ENCODE results near the gene CCDC188.

DNA sequence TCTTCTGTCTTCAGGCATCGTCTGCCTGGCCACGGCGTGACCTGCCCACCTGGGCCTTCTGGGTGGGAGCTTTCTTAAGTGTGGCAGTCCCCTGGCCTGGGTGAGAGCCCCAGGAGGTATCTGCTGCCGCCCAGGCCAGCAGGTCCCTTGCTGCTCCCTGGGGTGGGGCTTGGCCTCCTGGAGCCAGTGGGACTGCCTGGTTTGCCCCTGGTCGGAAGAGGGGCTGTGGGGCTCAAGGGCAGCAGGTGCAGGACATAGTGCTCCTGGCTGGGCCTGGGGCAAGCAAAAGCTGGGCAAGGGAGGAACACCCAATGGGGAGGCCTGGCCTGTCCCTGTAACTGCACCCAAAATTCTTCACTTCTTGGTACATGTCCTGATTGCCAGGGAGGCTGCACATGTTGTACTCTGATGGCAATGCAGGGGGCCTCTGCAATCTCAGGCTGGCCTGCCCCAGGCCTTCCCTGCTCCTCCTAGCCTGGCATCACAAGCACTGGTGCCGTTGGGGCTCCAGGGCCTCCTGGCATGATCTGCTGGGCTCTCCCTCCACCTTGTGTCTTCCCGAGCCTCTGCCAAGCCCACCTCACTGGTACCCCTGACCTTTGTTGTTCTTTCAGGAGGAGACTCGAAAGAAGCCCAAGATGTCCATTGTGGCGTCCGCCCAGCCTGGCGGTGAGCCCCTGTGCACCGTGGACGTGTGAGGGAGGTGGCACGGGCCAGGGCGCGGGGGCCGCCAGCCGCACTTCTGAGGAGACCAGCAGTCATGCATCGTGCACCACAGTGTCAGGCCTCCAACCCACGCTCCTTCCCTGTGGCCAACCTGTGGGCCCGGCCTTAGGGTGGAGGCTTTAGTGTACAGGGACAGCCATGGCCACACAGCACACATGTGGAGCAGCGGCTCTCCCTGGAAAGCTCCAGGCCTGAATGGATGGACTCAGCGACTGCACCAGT lies 41.2 kb downstream of the CCDC188 start:
- TF ChIP-seq PHF8 (CRISPR knock-in tag; IDR thresholded peaks at IDR 0.05) (no peak), YY1 (IDR thresholded peaks at IDR 0.05; ENCODE audit: insufficient read depth, insufficient replicate concordance, low read depth, low read length) (no peak), JUN (CRISPR knock-in tag; IDR thresholded peaks at IDR 0.05) (no peak), ZBTB3 (CRISPR knock-in tag; IDR thresholded peaks at IDR 0.05; ENCODE audit: borderline replicate concordance, low read depth) (no peak), GTF2F1 (IDR thresholded peaks at IDR 0.05; ENCODE audit: low read length) (no peak), ZNF547 (CRISPR knock-in tag; IDR thresholded peaks at IDR 0.05) (no peak), NR2C2 (CRISPR knock-in tag; IDR thresholded peaks at IDR 0.05; ENCODE audit: borderline replicate concordance) (no peak)
- TF ChIP-seq, protein P1, sequence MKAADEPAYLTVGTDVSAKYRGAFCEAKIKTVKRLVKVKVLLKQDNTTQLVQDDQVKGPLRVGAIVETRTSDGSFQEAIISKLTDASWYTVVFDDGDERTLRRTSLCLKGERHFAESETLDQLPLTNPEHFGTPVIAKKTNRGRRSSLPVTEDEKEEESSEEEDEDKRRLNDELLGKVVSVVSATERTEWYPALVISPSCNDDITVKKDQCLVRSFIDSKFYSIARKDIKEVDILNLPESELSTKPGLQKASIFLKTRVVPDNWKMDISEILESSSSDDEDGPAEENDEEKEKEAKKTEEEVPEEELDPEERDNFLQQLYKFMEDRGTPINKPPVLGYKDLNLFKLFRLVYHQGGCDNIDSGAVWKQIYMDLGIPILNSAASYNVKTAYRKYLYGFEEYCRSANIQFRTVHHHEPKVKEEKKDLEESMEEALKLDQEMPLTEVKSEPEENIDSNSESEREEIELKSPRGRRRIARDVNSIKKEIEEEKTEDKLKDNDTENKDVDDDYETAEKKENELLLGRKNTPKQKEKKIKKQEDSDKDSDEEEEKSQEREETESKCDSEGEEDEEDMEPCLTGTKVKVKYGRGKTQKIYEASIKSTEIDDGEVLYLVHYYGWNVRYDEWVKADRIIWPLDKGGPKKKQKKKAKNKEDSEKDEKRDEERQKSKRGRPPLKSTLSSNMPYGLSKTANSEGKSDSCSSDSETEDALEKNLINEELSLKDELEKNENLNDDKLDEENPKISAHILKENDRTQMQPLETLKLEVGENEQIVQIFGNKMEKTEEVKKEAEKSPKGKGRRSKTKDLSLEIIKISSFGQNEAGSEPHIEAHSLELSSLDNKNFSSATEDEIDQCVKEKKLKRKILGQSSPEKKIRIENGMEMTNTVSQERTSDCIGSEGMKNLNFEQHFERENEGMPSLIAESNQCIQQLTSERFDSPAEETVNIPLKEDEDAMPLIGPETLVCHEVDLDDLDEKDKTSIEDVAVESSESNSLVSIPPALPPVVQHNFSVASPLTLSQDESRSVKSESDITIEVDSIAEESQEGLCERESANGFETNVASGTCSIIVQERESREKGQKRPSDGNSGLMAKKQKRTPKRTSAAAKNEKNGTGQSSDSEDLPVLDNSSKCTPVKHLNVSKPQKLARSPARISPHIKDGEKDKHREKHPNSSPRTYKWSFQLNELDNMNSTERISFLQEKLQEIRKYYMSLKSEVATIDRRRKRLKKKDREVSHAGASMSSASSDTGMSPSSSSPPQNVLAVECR (CRISPR knock-in tag; IDR thresholded peaks at IDR 0.05; ENCODE audit: borderline replicate concordance): no peak
- TF ChIP-seq, protein P2, sequence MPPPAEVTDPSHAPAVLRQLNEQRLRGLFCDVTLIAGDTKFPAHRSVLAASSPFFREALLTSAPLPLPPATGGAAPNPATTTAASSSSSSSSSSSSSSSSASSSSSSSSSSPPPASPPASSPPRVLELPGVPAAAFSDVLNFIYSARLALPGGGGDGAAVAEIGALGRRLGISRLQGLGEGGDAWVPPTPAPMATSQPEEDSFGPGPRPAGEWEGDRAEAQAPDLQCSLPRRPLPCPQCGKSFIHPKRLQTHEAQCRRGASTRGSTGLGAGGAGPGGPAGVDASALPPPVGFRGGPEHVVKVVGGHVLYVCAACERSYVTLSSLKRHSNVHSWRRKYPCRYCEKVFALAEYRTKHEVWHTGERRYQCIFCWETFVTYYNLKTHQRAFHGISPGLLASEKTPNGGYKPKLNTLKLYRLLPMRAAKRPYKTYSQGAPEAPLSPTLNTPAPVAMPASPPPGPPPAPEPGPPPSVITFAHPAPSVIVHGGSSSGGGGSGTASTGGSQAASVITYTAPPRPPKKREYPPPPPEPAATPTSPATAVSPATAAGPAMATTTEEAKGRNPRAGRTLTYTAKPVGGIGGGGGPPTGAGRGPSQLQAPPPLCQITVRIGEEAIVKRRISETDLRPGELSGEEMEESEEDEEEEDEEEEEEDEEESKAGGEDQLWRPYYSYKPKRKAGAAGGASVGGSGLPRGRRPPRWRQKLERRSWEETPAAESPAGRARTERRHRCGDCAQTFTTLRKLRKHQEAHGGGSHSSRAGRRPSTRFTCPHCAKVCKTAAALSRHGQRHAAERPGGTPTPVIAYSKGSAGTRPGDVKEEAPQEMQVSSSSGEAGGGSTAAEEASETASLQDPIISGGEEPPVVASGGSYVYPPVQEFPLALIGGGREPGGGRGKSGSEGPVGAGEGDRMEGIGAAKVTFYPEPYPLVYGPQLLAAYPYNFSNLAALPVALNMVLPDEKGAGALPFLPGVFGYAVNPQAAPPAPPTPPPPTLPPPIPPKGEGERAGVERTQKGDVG (CRISPR knock-in tag; IDR thresholded peaks at IDR 0.05; ENCODE audit: borderline replicate concordance): no peak
- TF ChIP-seq, protein P3, sequence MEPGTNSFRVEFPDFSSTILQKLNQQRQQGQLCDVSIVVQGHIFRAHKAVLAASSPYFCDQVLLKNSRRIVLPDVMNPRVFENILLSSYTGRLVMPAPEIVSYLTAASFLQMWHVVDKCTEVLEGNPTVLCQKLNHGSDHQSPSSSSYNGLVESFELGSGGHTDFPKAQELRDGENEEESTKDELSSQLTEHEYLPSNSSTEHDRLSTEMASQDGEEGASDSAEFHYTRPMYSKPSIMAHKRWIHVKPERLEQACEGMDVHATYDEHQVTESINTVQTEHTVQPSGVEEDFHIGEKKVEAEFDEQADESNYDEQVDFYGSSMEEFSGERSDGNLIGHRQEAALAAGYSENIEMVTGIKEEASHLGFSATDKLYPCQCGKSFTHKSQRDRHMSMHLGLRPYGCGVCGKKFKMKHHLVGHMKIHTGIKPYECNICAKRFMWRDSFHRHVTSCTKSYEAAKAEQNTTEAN (CRISPR knock-in tag; conservative IDR thresholded peaks at IDR 0.05): no peak
- TF ChIP-seq, protein P4, sequence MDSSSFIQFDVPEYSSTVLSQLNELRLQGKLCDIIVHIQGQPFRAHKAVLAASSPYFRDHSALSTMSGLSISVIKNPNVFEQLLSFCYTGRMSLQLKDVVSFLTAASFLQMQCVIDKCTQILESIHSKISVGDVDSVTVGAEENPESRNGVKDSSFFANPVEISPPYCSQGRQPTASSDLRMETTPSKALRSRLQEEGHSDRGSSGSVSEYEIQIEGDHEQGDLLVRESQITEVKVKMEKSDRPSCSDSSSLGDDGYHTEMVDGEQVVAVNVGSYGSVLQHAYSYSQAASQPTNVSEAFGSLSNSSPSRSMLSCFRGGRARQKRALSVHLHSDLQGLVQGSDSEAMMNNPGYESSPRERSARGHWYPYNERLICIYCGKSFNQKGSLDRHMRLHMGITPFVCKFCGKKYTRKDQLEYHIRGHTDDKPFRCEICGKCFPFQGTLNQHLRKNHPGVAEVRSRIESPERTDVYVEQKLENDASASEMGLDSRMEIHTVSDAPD (CRISPR knock-in tag; IDR thresholded peaks at IDR 0.05): no peak
- TF ChIP-seq, protein P5, sequence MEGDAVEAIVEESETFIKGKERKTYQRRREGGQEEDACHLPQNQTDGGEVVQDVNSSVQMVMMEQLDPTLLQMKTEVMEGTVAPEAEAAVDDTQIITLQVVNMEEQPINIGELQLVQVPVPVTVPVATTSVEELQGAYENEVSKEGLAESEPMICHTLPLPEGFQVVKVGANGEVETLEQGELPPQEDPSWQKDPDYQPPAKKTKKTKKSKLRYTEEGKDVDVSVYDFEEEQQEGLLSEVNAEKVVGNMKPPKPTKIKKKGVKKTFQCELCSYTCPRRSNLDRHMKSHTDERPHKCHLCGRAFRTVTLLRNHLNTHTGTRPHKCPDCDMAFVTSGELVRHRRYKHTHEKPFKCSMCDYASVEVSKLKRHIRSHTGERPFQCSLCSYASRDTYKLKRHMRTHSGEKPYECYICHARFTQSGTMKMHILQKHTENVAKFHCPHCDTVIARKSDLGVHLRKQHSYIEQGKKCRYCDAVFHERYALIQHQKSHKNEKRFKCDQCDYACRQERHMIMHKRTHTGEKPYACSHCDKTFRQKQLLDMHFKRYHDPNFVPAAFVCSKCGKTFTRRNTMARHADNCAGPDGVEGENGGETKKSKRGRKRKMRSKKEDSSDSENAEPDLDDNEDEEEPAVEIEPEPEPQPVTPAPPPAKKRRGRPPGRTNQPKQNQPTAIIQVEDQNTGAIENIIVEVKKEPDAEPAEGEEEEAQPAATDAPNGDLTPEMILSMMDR (CRISPR knock-in tag; IDR thresholded peaks at IDR 0.05): no peak
